Measurements from ENCODE around the gene BRD7.

The BRD7 gene

GRCh38 chr16:50388496-50388895, 19.7 kb upstream of the BRD7 start:
- no peak for DNase-seq

- DNase-seq: no peak
Measured at GRCh38 chr16:50386774-50387173, 18.0 kb upstream of the BRD7 start.

GRCh38 chr16:50386139-50386538, 17.4 kb upstream of the BRD7 start:
- no peak for DNase-seq

GRCh38 chr16:50384500-50385135, 15.8 kb upstream of the BRD7 start:
- no peak for DNase-seq

GRCh38 chr16:50381679-50382440, 13.1 kb upstream of the BRD7 start:
- no peak for DNase-seq

GRCh38 chr16:50378417-50378816, 9.6 kb upstream of the BRD7 start:
- DNase-seq: no peak

- DNase-seq: no peak
Measured at GRCh38 chr16:50377001-50377400, 8.2 kb upstream of the BRD7 start.

GRCh38 chr16:50373780-50374179, 5.0 kb upstream of the BRD7 start:
- DNase-seq: no peak

GRCh38 chr16:50373345-50373701, 4.5 kb upstream of the BRD7 start:
- no peak for DNase-seq

- no peak for DNase-seq
Measured at GRCh38 chr16:50372611-50373344, 4.0 kb upstream of the BRD7 start.

- no peak for DNase-seq
Measured at GRCh38 chr16:50371936-50372595, 3.3 kb upstream of the BRD7 start.

- DNase-seq: no peak
Measured at GRCh38 chr16:50371036-50371716, 2.4 kb upstream of the BRD7 start.

GRCh38 chr16:50369133-50369804, 481 bp upstream of the BRD7 start:
- DNase-seq: peak; percentile 8

- DNase-seq: no peak
Measured at GRCh38 chr16:50367777-50368409, 895 bp downstream of the BRD7 start.

GRCh38 chr16:50365791-50366575, 2.8 kb downstream of the BRD7 start:
- DNase-seq: no peak

- DNase-seq: no peak
Measured at GRCh38 chr16:50363656-50364055, 5.1 kb downstream of the BRD7 start.

- no peak for DNase-seq
Measured at GRCh38 chr16:50360779-50361178, 8.0 kb downstream of the BRD7 start.

- DNase-seq: no peak
Measured at GRCh38 chr16:50360033-50360778, 8.6 kb downstream of the BRD7 start.

- DNase-seq: no peak
Measured at GRCh38 chr16:50359626-50360025, 9.2 kb downstream of the BRD7 start.
